ENCODE data around the gene RNU6-1. TPM values are rescaled to one million over a fixed set of nuclear protein-coding genes. Genes with fewer than 3 reads are reported as not detected.

Gene RNU6-1
- total RNA-seq, 1 donor from 2014 or later: not detected

DNA sequence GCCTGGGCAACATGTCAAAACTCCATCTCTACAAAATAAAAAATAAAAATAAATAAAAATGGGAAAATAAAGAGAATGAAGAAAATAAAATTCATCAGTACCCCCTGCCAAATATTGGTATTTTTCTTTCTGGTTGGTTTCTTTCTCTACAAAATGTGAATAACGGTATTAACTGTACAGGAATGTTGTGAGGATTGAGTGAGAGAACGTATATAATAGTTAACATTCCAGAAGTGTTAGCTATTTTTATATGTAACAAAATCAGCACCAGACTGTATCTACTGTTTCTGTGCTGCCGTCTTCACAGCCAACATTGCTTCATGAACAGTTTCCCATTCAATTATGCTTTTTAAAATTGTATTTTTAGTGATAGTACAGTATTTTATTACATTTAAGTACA lies 25.5 kb upstream of the RNU6-1 start:
- H3K9me3 ChIP-seq: no peaks in the 10 kb centered on the region
- DNase-seq: no peak

DNA sequence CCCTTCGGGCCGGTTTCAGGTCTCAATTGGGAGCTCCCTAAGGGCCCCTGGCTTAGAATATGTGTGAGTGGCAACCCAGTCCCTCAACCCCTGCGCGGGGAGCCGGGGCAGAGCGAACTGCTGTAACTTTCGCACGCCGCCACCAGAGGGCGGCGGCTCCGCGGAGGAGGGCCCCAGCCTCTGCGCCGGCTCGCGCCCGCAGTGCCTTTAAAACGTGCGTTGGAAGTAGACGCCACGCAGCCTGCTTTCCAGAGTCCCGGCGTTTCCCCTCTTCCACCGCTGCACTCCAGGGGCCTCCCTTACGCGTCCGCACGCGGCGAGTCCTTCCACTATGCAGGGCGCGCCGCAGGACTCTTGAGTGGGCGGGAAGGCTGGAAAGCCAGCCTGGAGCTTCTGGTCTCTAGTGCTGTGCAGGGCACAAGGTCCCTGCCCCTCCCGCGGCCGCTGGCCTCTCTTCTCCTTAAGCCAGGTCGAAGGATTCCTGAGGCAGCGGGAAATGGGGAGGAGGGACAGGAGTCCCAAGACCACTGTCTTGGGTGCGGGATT lies 23.7 kb upstream of the RNU6-1 start:
- intact Hi-C loops (cut with DNase I): no loop called here
- Histone ChIP-seq H3K4me1 (peaks cover 15% of the 10 kb centered on the region), H3K4me3 (peak overlapping the region; percentile 57), H3K36me3 (no peaks in the 10 kb centered on the region), H3K27me3 (ENCODE audit: low read depth) (no peaks in the 10 kb centered on the region), H3K9me3 (no peaks in the 10 kb centered on the region), H3K27ac (peak overlapping the region; percentile 57)
- DNase-seq: peak; percentile 91
- TF ChIP-seq, protein P1, sequence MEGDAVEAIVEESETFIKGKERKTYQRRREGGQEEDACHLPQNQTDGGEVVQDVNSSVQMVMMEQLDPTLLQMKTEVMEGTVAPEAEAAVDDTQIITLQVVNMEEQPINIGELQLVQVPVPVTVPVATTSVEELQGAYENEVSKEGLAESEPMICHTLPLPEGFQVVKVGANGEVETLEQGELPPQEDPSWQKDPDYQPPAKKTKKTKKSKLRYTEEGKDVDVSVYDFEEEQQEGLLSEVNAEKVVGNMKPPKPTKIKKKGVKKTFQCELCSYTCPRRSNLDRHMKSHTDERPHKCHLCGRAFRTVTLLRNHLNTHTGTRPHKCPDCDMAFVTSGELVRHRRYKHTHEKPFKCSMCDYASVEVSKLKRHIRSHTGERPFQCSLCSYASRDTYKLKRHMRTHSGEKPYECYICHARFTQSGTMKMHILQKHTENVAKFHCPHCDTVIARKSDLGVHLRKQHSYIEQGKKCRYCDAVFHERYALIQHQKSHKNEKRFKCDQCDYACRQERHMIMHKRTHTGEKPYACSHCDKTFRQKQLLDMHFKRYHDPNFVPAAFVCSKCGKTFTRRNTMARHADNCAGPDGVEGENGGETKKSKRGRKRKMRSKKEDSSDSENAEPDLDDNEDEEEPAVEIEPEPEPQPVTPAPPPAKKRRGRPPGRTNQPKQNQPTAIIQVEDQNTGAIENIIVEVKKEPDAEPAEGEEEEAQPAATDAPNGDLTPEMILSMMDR (IDR thresholded peaks at IDR 0.05): peak; percentile 93
- peak; percentile 97 to 98 for ATAC-seq

More for the DNA sequence above, 25.5 kb upstream of the RNU6-1 start:
- no peak for ATAC-seq
- intact Hi-C loops (cut with DNase I): no loop called here
- TF ChIP-seq, protein P1 (IDR thresholded peaks at IDR 0.05): no peak
- peaks cover 15% of the 10 kb centered on the region for H3K4me1 ChIP-seq
- H3K27ac ChIP-seq: no peak overlapping the region
- H3K36me3 ChIP-seq: no peaks in the 10 kb centered on the region
- no peaks in the 10 kb centered on the region for H3K27me3 ChIP-seq (ENCODE audit: low read depth)
- H3K4me3 ChIP-seq: no peak overlapping the region

DNA sequence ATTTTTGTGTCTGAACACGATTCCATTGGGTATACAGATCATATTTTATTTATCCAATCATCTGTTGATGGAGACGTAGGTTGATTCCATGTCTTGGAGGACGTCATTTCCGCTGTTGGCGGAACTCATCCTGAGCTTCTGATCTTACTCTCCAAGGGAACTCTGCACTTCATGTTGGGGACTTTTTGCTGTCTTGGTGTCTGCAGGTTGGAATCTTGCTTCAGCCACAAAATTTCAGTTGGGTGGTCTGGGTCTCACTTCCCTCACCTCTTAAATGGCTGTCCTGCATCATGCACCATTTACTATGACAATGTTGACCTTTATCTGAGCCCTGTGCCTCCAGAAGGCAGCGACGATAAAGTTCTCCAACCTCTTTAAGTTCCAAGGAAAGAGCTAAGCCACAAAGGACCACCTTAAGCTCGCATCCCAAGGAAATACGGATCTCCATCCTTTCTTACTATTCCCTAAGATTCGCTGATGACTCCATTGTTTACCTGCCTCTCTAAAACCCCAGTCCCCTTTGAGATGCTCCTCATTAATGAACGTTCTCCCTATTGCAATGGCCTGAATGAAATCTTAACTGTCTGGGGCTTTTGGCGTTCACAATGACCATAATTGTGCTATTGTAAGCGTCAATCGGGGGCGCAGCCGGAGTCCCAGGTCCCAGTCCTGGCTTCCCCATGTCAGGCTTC lies 23.1 kb upstream of the RNU6-1 start:
- intact Hi-C loops (cut with DNase I): no loop called here
- TF ChIP-seq, protein P1 (IDR thresholded peaks at IDR 0.05): no peak
- Histone ChIP-seq H3K4me1 (peaks cover 15% of the 10 kb centered on the region), H3K27me3 (ENCODE audit: low read depth) (no peaks in the 10 kb centered on the region), H3K27ac (peak overlapping the region; percentile 57), H3K4me3 (peak overlapping the region; percentile 57), H3K9me3 (no peaks in the 10 kb centered on the region), H3K36me3 (no peaks in the 10 kb centered on the region)
- DNase-seq (no peak), ATAC-seq (peak in 1 of 2 donors; percentile 9)

DNA sequence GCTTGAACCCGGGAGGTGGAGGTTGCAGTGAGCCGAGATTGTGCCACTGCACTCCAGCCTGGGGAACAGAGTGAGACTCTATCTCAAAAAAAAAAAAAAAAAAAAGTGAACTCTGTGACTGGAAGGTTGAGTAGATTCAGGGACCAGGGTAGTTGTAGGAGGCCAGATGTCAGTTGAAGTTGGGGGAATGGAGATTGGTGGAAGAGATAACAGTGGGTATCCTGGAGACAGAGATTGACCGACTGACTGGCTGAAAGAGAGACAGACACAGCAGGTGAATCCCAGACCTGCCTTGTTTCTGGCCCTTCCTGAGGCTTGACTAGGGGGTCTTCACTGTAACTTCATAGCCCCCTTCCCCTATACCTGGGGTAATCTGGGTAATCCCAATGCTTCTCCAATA lies 22.1 kb upstream of the RNU6-1 start:
- no peak for ATAC-seq
- Histone ChIP-seq H3K27me3 (ENCODE audit: low read depth) (no peaks in the 10 kb centered on the region), H3K4me3 (no peak overlapping the region), H3K27ac (no peak overlapping the region), H3K36me3 (no peaks in the 10 kb centered on the region), H3K9me3 (no peaks in the 10 kb centered on the region), H3K4me1 (peaks cover 15% of the 10 kb centered on the region)
- TF ChIP-seq, protein P1 (IDR thresholded peaks at IDR 0.05): no peak
- no peak for DNase-seq
- intact Hi-C loops (cut with DNase I): no loop called here

DNA sequence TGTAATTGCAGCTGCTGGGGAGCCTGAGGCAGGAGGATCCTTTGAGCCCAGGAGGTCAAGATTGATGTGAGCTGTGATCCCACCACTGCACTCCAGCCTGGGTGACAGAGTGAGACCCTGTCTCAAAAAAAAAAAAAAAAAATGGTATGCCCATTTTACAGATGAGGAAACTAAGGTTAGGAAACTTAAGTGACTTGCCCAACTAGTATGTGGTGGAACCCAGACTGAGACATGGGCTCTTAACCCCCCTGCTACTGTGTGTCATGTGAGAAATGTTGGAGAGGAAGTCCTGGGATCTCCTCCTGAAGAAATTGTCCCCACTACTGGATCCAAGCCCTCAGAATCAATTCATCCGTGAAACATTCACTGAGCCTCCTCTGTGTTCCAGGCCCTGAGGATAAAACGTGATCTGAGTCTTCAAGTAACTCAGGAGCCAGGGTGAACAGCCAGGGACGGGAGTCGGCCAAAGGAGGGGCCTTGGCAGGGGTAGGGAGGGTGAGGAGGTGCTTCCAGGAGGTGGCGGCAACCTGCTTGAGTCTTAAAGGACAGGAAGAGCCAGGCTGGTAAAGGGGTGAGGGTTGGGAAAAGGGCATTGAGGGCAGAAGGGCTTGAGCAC lies 19.6 kb upstream of the RNU6-1 start:
- TF ChIP-seq, protein P1 (IDR thresholded peaks at IDR 0.05): no peak
- intact Hi-C loops (cut with DNase I): loop anchor here (10.0 kb wide), 1 partner anchor 195 kb away; the partner anchor contains the start of gene PIAS1

More for the DNA sequence above, 19.6 kb upstream of the RNU6-1 start:
- no peak overlapping the region for H3K27ac ChIP-seq
- peaks cover 15% of the 10 kb centered on the region for H3K4me1 ChIP-seq
- DNase-seq (no peak), ATAC-seq (no peak)
- no peaks in the 10 kb centered on the region for H3K9me3 ChIP-seq
- H3K27me3 ChIP-seq (ENCODE audit: low read depth): no peaks in the 10 kb centered on the region
- H3K4me3 ChIP-seq: no peak overlapping the region
- no peaks in the 10 kb centered on the region for H3K36me3 ChIP-seq
